H9 (cell line): ENCODE data around the gene PACS1. TPM values are rescaled to one million over a fixed set of nuclear protein-coding genes. Genes with fewer than 3 reads are reported as not detected.
"Not testable (repeated sequence)": the region's sequence is repeated elsewhere in the genome, so short reads cannot be mapped to it uniquely, and the experiment has no call there.

ENCODE experiments used
- DNase-seq: peaks from one replicate; pipeline ENCODE4 v3.0.0-alpha.2; 2017
- H2AFZ ChIP-seq: one replicate; pipeline ENCODE4 v1.6.1; 2013; ENCODE audit warnings: mild to moderate bottlenecking, low read length, control low read depth, moderate library complexity
- H2AK5ac ChIP-seq: 2 replicates; pipeline ENCODE4 v1.6.1; 2013; ENCODE audit warnings: low read length, control low read depth, mixed read lengths; ENCODE audit not compliant: insufficient read length
- H2BK120ac ChIP-seq: one replicate; pipeline ENCODE4 v1.6.1; 2013; ENCODE audit warnings: low read depth, mild to moderate bottlenecking, low read length, control low read depth, inconsistent platforms; ENCODE audit not compliant: poor library complexity, severe bottlenecking
- H2BK12ac ChIP-seq: 2 replicates; pipeline ENCODE4 v1.6.1; 2013; ENCODE audit warnings: low read length, control low read depth, mixed read lengths, low read depth; ENCODE audit not compliant: insufficient read length
- H2BK15ac ChIP-seq: 2 replicates; pipeline ENCODE4 v1.6.1; 2013; ENCODE audit warnings: low read depth, low read length, control low read depth
- H2BK20ac ChIP-seq: one replicate; pipeline ENCODE4 v1.6.1; 2013; ENCODE audit warnings: low read depth, mild to moderate bottlenecking, low read length, control low read depth, inconsistent platforms; ENCODE audit not compliant: poor library complexity, severe bottlenecking
- H2BK5ac ChIP-seq: 2 replicates; pipeline ENCODE4 v1.6.1; 2013; ENCODE audit warnings: low read length, control low read depth, mixed read lengths; ENCODE audit not compliant: insufficient read length
- H3K14ac ChIP-seq: 2 replicates; pipeline ENCODE4 v1.6.1; 2013; ENCODE audit warnings: low read length, control low read depth; ENCODE audit not compliant: insufficient read depth
- H3K18ac ChIP-seq: 2 replicates; pipeline ENCODE4 v1.6.1; 2013; ENCODE audit warnings: low read depth, mild to moderate bottlenecking, mixed read lengths, low read length, control low read depth; ENCODE audit not compliant: insufficient read length
- H3K23ac ChIP-seq: 2 replicates; pipeline ENCODE4 v1.6.1; 2013; ENCODE audit warnings: low read length, control low read depth, mixed read lengths, low read depth; ENCODE audit not compliant: insufficient read length
- H3K23me2 ChIP-seq: 2 replicates; pipeline ENCODE4 v1.6.1; 2013; ENCODE audit warnings: low read depth, mild to moderate bottlenecking, mixed read lengths, low read length, control low read depth; ENCODE audit not compliant: insufficient read length, poor library complexity, severe bottlenecking
- H3K27ac ChIP-seq: 2 replicates; pipeline ENCODE4 v1.5.1; 2013; ENCODE audit warnings: low read length, control low read depth, mixed read lengths, low read depth; ENCODE audit not compliant: insufficient read length
- H3K27me3 ChIP-seq: 2 replicates; pipeline ENCODE4 v1.6.1; 2013; ENCODE audit warnings: low read length, control low read depth, inconsistent platforms; ENCODE audit not compliant: insufficient read depth
- H3K4ac ChIP-seq: 2 replicates; pipeline ENCODE4 v1.6.1; 2013; ENCODE audit warnings: low read depth, mild to moderate bottlenecking, control low read depth, inconsistent platforms, low read length, moderate library complexity
- H3K4me1 ChIP-seq: 2 replicates; pipeline ENCODE4 v1.6.1; 2013; ENCODE audit warnings: low read length, control low read depth, inconsistent platforms; ENCODE audit not compliant: insufficient read depth
- H3K4me2 ChIP-seq: 2 replicates; pipeline ENCODE4 v1.6.1; 2013; ENCODE audit warnings: low read length, control low read depth, mixed read lengths; ENCODE audit not compliant: insufficient read length, insufficient read depth
- H3K56ac ChIP-seq: 2 replicates; pipeline ENCODE4 v1.6.1; 2013; ENCODE audit warnings: low read depth, mild to moderate bottlenecking, mixed read lengths, low read length, control low read depth; ENCODE audit not compliant: insufficient read length
- H3K79me1 ChIP-seq: 2 replicates; pipeline ENCODE4 v1.6.1; 2013; ENCODE audit warnings: low read depth, mild to moderate bottlenecking, moderate library complexity, low read length, control low read depth, inconsistent platforms; ENCODE audit not compliant: insufficient read depth, poor library complexity, severe bottlenecking
- H3K79me2 ChIP-seq: 2 replicates; pipeline ENCODE4 v1.6.1; 2013; ENCODE audit warnings: low read length, control low read depth, inconsistent platforms; ENCODE audit not compliant: insufficient read depth
- H3K9ac ChIP-seq: 2 replicates; pipeline ENCODE4 v1.6.1; 2013; ENCODE audit warnings: low read length, control low read depth, mixed read lengths; ENCODE audit not compliant: insufficient read length; ENCODE audit errors: extremely low read depth
- H3K9me3 ChIP-seq: one replicate; pipeline ENCODE4 v1.6.1; 2013; ENCODE audit warnings: low read depth, low read length, inconsistent platforms; ENCODE audit not compliant: control insufficient read depth
- H3T11ph ChIP-seq: one replicate; pipeline ENCODE4 v1.6.1; 2013; ENCODE audit warnings: mild to moderate bottlenecking, low read length, control low read depth, inconsistent platforms
- H4K20me1 ChIP-seq: one replicate; pipeline ENCODE4 v1.6.1; 2013; ENCODE audit not compliant: control insufficient read depth, insufficient read length, insufficient read depth
- H4K5ac ChIP-seq: 2 replicates; pipeline ENCODE4 v1.6.1; 2013; ENCODE audit warnings: low read depth, mild to moderate bottlenecking, mixed read lengths, low read length, control low read depth; ENCODE audit not compliant: insufficient read length
- H4K8ac ChIP-seq: replicated peaks from 2 replicates; pipeline ENCODE4 v1.6.1; 2013; ENCODE audit warnings: low read length, control low read depth, mixed read lengths, low read depth; ENCODE audit not compliant: insufficient read length
- H4K91ac ChIP-seq: 2 replicates; pipeline ENCODE4 v1.6.1; 2013; ENCODE audit warnings: low read depth, mild to moderate bottlenecking, moderate library complexity, mixed read lengths, low read length, control low read depth; ENCODE audit not compliant: insufficient read length
- H3K27ac Mint-ChIP-seq, 3 experiments: 2 replicates in 2 of 3; 3 replicates in 1 of 3; pipeline ENCODE4 v1.8.0; 2020 to 2021; ENCODE audit warnings: mixed read lengths in 3 of 3, mild to moderate bottlenecking in 1 of 3, moderate library complexity in 1 of 3
- H3K27me3 Mint-ChIP-seq: 2 replicates; pipeline ENCODE4 v1.8.0; 2021; ENCODE audit warnings: low read depth, mild to moderate bottlenecking, moderate library complexity, mixed read lengths
- H3K36me3 Mint-ChIP-seq, 3 experiments: 2 replicates in 2 of 3; 3 replicates in 1 of 3; pipeline ENCODE4 v1.8.0; 2020 to 2021; ENCODE audit warnings: low read depth in 3 of 3, mixed read lengths in 3 of 3; ENCODE audit not compliant: insufficient read depth in 1 of 3
- H3K4me1 Mint-ChIP-seq, 2 experiments: 2 replicates each; pipeline ENCODE4 v1.8.0; 2020; ENCODE audit warnings: mixed read lengths in 2 of 2
- H3K4me3 Mint-ChIP-seq, 2 experiments: 2 replicates in 1 of 2; 3 replicates in 1 of 2; pipeline ENCODE4 v1.8.0; 2020 to 2021; ENCODE audit warnings: mild to moderate bottlenecking in 2 of 2, mixed read lengths in 2 of 2, moderate library complexity in 1 of 2
- H3K9me3 Mint-ChIP-seq, 2 experiments: 2 replicates in 1 of 2; 3 replicates in 1 of 2; pipeline ENCODE4 v1.8.0; 2020; ENCODE audit warnings: mild to moderate bottlenecking in 2 of 2, mixed read lengths in 2 of 2, moderate library complexity in 1 of 2
- WGBS: extraction: QIAGEN DNeasy Blood & Tissue Kit; methylation state at CpG from one replicate; pipeline ENCODE4 v1.1.7; 2013; ENCODE audit warnings: missing lambda C conversion rate, low lambda C conversion rate, mixed read lengths; ENCODE audit not compliant: insufficient read length; ENCODE audit errors: extremely low coverage; 5-methylcytosine and 5-hydroxymethylcytosine counted together
- total RNA-seq: library from RNA; stranded (reverse); gene quantifications from 2 replicates; pipeline ENCODE4 v1.2.1, GENCODE V29; 2021
- TF ChIP-seq, protein P1 (sequence below): fragments of 200-600 bp; sonication (generic); conservative IDR thresholded peaks from 3 replicates; pipeline ENCODE4 v1.8.0; 2021; ENCODE audit warnings: antibody characterized with exemption, mild to moderate bottlenecking

PACS1 gene
- total RNA-seq, 1 experiment from 2014 or later, result 35.5 TPM

DNA sequence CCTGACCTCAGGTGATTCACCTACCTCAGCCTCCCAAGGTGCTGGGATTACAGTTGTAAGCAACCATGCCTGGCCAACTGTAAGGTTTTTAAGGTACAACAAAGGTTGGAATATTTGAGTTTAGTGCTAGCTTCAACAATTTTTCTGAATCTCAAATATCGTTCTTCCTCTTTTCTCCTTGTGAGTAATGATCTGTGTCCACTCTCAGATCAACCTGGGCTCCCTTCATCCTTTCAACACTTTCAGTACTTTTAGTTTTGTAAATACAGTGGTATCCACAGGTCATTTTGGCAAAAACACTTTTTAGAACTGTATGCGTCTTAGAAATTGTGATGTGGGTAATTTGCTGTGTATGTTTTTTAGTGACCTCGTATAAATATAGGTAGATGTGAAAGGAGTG, 7.9 kb downstream of the PACS1 start:
- Histone ChIP-seq H3K27me3 (no peaks in the 10 kb centered on the region), H4K5ac (no peak overlapping the region), H2AFZ (no peak overlapping the region), H3K9me3 (no peaks in the 10 kb centered on the region), H2BK5ac (no peak overlapping the region), H2BK20ac (no peak overlapping the region), H3K23me2 (no peaks in the 10 kb centered on the region), H2BK120ac (no peak overlapping the region), H3K18ac (no peak overlapping the region), H3K79me1 (no peaks in the 10 kb centered on the region), H4K20me1 (no peaks in the 10 kb centered on the region), H2BK12ac (no peak overlapping the region), H3K4me2 (no peak overlapping the region), H3K9ac (no peak overlapping the region), H2BK15ac (no peak overlapping the region), H3K4ac (no peak overlapping the region), H4K8ac (no peak overlapping the region), H3K4me1 (no peaks in the 10 kb centered on the region), H3K14ac (no peak overlapping the region), H3K27ac (no peak overlapping the region), H3K79me2 (peaks cover 2% of the 10 kb centered on the region; the same call in 1 of the 2 replicates), H3K56ac (no peak overlapping the region), H4K91ac (no peak overlapping the region), H2AK5ac (no peak overlapping the region), H3T11ph (no peak overlapping the region), H3K23ac (no peak overlapping the region)
- Mint-ChIP-seq H3K4me1 (no peaks in the 10 kb centered on the region), H3K27me3 (no peaks in the 10 kb centered on the region), H3K4me3 (no peak overlapping the region), H3K36me3 (peaks cover 5 to 14% (median 10%) of the 10 kb centered on the region in 3 experiments; a peak in 5 of 7 replicates), H3K27ac (no peak overlapping the region), H3K9me3 (no peaks in the 10 kb centered on the region; a peak in 1 of 5 replicates)
- WGBS, result no CpG with 5 or more reads among the region's 3 CpGs
- TF ChIP-seq, protein P1, sequence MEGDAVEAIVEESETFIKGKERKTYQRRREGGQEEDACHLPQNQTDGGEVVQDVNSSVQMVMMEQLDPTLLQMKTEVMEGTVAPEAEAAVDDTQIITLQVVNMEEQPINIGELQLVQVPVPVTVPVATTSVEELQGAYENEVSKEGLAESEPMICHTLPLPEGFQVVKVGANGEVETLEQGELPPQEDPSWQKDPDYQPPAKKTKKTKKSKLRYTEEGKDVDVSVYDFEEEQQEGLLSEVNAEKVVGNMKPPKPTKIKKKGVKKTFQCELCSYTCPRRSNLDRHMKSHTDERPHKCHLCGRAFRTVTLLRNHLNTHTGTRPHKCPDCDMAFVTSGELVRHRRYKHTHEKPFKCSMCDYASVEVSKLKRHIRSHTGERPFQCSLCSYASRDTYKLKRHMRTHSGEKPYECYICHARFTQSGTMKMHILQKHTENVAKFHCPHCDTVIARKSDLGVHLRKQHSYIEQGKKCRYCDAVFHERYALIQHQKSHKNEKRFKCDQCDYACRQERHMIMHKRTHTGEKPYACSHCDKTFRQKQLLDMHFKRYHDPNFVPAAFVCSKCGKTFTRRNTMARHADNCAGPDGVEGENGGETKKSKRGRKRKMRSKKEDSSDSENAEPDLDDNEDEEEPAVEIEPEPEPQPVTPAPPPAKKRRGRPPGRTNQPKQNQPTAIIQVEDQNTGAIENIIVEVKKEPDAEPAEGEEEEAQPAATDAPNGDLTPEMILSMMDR, result no peak
- DNase-seq, result no peak

DNA sequence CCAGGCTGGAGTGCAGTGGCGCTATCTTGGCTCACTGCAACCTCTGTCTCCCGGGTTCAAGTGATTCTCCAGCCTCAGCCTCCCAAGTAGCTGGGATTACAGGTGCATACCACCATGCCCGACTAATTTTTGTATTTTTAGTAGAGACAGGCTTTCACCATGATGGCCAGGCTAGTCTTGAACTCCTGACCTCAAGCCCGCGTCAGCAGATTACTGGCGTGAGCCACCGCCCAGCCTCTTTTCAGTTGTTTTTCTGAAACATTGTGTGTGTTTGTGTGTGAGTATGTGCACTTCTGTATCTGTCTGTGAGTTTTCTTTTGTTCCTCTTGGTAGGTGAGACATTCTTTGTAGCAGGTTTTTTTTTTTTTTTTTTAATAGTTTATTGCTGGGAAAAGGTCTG, 8.9 kb downstream of the PACS1 start:
- H3K79me2 ChIP-seq, H4K5ac ChIP-seq, H2BK5ac ChIP-seq, DNase-seq, H3K79me1 ChIP-seq, H3K4ac ChIP-seq, H3K18ac ChIP-seq, H3K56ac ChIP-seq, H3K27ac Mint-ChIP-seq, H3K27me3 ChIP-seq, H3K36me3 Mint-ChIP-seq, H4K8ac ChIP-seq, H4K20me1 ChIP-seq, H3K4me3 Mint-ChIP-seq, H2BK15ac ChIP-seq, H3K4me1 Mint-ChIP-seq, H3K9me3 Mint-ChIP-seq, H3K4me1 ChIP-seq, H3K14ac ChIP-seq, H2BK12ac ChIP-seq, H4K91ac ChIP-seq, H2BK20ac ChIP-seq, H2AFZ ChIP-seq, H3K9me3 ChIP-seq, H3K9ac ChIP-seq, H2BK120ac ChIP-seq, H3K4me2 ChIP-seq, H3K23me2 ChIP-seq, H3K23ac ChIP-seq, H3T11ph ChIP-seq, H3K27me3 Mint-ChIP-seq, H3K27ac ChIP-seq, H2AK5ac ChIP-seq: not testable (repeated sequence)
- no CpG with 5 or more reads among the region's 7 CpGs for WGBS
